Adrenal gland (tissue), 12 donors: ENCODE results near the gene SGO2. TPM values are rescaled to one million over a fixed set of nuclear protein-coding genes. Genes with fewer than 3 reads are reported as not detected.
A peak's percentile ranks its signal among the peaks of the same experiment; 100 is the strongest.

Source experiments
- DNase-seq, 7 donors: peaks; one replicate each; pipeline ENCODE4 v3.0.0-alpha.2; 2019 to 2020
- H3K27ac ChIP-seq, 5 donors: fragments of 200-600 bp; sonication (generic) in 4 of 5; 1 replicate in 3 of 5; 2 replicates in 2 of 5; pipeline versions ENCODE4 v1.5.1 to v1.8.0; 2016 to 2020; ENCODE audit warnings: mild to moderate bottlenecking in 1 of 5
- H3K27me3 ChIP-seq: fragments of 200-600 bp; 2 replicates; pipeline ENCODE4 v1.8.0; 2021
- H3K36me3 ChIP-seq, 2 donors: fragments of 200-600 bp; replicated peaks in 1 of 2; 1 replicate in 1 of 2; 2 replicates in 1 of 2; pipeline versions ENCODE4 v1.5.1 to v1.8.0; 2018 to 2022
- H3K4me1 ChIP-seq, 2 donors: fragments of 200-600 bp; replicated peaks in 1 of 2; 1 replicate in 1 of 2; 2 replicates in 1 of 2; pipeline versions ENCODE4 v1.5.1 to v1.8.0; 2018 to 2021
- H3K4me3 ChIP-seq, 4 donors: fragments of 200-600 bp; sonication (generic) in 3 of 4; one replicate each; pipeline ENCODE4 v1.5.1; 2016 to 2018
- H3K9me3 ChIP-seq, 3 donors: fragments of 200-600 bp; sonication (generic) in 1 of 3; replicated peaks in 1 of 3; 1 replicate in 2 of 3; 2 replicates in 1 of 3; pipeline versions ENCODE4 v1.5.1 to v1.8.0; 2016 to 2021
- CTCF ChIP-seq, 6 experiments: fragments of 450-650 bp in 4 of 6; fragments of 200-600 bp in 2 of 6; sonication (generic) in 1 of 6; IDR thresholded peaks; 1 replicate in 5 of 6; 2 replicates in 1 of 6; pipeline versions ENCODE4 v1.5.1 to v1.8.0; 2016 to 2021; ENCODE audit warnings: antibody characterized with exemption in 6 of 6, mild to moderate bottlenecking in 2 of 6, moderate library complexity in 1 of 6
- POLR2A ChIP-seq, 2 donors: fragments of 450-650 bp; IDR thresholded peaks; one replicate each; pipeline ENCODE4 v1.6.1; 2017; ENCODE audit warnings: antibody characterized with exemption in 2 of 2, mild to moderate bottlenecking in 2 of 2, moderate library complexity in 1 of 2
- WGBS, 4 donors: extraction: QIAGEN DNeasy Blood & Tissue Kit in 2 of 4; methylation state at CpG; one replicate each; pipeline versions ENCODE4 v1.1.5 to v1.1.7; 2013 to 2017; 5-methylcytosine and 5-hydroxymethylcytosine counted together
- intact Hi-C, 2 donors: fragments of 100-400 bp; cut with DNase I; formaldehyde crosslinking; loops; one replicate each; pipeline versions ENCODE4 v1.14.1 to v1.15.0; 2022 to 2023
- polyA plus RNA-seq, 3 donors: library from polyadenylated mRNA; stranded (reverse); fragments of 200-250 nt in 2 of 3; fragments of 350-450 nt in 1 of 3; fragmentation: Illumina TruSeq in 1 of 3; extraction: RNeasy Lipid Tissue Mini Kit (QIAGEN cat#74804) in 1 of 3; gene quantifications; one replicate each; pipeline ENCODE4 v1.2.3, GENCODE V29; 2013 to 2014
- total RNA-seq, 9 donors: library from RNA; depleted of rRNA in 4 of 9; stranded (reverse); fragments of >200 nt in 4 of 9; fragments of 120-200 nt in 1 of 9; fragmentation: NEBNext Ultra II Directional in 1 of 9; extraction: Animal tissue kit (Norgen Biotek cat#: 25700) in 1 of 9; gene quantifications; one replicate each; pipeline versions ENCODE4 v1.1.0 to v1.2.4, GENCODE V29; 2013 to 2023
- donor health status: healthy with polysubstance abuse.
- donor health status: Bipolar disorder and iron deficiency.
- donor health status: DM: yes; HTN: yes; CAD: no.
- donor health status: DM: no; HTN: no; CAD: no.
- donor health status: DM: no; HTN: no; CAD: no.
- donor health status: DM: yes; HTN: yes; CAD: no.

Gene SGO2
- total and polyA plus RNA-seq, 12 donors: 0.27 to 7.1 (median 1.7) TPM

GRCh38 chr2:200602584-200602983 is 76.6 kb downstream of the SGO2 start:
- Histone ChIP-seq H3K9me3 (no peaks in the 10 kb centered on the region), H3K4me1 (peaks cover 9 to 35% of the 10 kb centered on the region in 2 donors), H3K36me3 (peaks cover 0 to 93% of the 10 kb centered on the region in 2 donors), H3K27ac (peak overlapping the region in 2 of 5 donors; percentile 11 to 25), H3K27me3 (no peaks in the 10 kb centered on the region), H3K4me3 (no peak overlapping the region)
- 92 to 98% (median 95%) methylated on average over 1 to 4 of the region's 4 CpGs for WGBS, 4 donors
- no peak for TF ChIP-seq CTCF (IDR thresholded peaks at IDR 0.05)
- TF ChIP-seq POLR2A (IDR thresholded peaks at IDR 0.05): no peak
- intact Hi-C loops: no loop called here
- no peak for DNase-seq

- Histone ChIP-seq H3K27me3 (no peaks in the 10 kb centered on the region), H3K9me3 (no peaks in the 10 kb centered on the region), H3K27ac (peak overlapping the region; percentile 5 to 74 (median 38)), H3K4me1 (peaks cover 9 to 41% of the 10 kb centered on the region in 2 donors), H3K36me3 (peaks cover 0 to 92% of the 10 kb centered on the region in 2 donors), H3K4me3 (no peak overlapping the region)
- WGBS, 4 donors: 62 to 71% (median 70%) methylated on average over 3 of the region's 3 CpGs
- no peak for TF ChIP-seq CTCF (IDR thresholded peaks at IDR 0.05)
- no peak for TF ChIP-seq POLR2A (IDR thresholded peaks at IDR 0.05)
- intact Hi-C loops: no loop called here
- DNase-seq: no peak
Measured at GRCh38 chr2:200603972-200604371, 78.0 kb downstream of the SGO2 start.

GRCh38 chr2:200604571-200605255 is 78.7 kb downstream of the SGO2 start:
- no peak for DNase-seq
- no peak overlapping the region for H3K4me3 ChIP-seq
- peaks cover 9 to 45% of the 10 kb centered on the region in 2 donors for H3K4me1 ChIP-seq
- peaks cover 0 to 92% of the 10 kb centered on the region in 2 donors for H3K36me3 ChIP-seq
- H3K9me3 ChIP-seq: no peaks in the 10 kb centered on the region
- peak overlapping the region in 3 of 5 donors; percentile 14 to 74 (median 65) for H3K27ac ChIP-seq
- intact Hi-C loops: no loop called here
- 69 to 79% (median 74%) methylated on average over 5 of the region's 5 CpGs for WGBS, 4 donors
- H3K27me3 ChIP-seq: no peaks in the 10 kb centered on the region
- TF ChIP-seq CTCF (IDR thresholded peaks at IDR 0.05): no peak
- TF ChIP-seq POLR2A (IDR thresholded peaks at IDR 0.05): no peak

- whole genome bisulfite sequencing, 4 donors: 61 to 75% (median 65%) methylated on average over 3 of the region's 3 CpGs
- no peaks in the 10 kb centered on the region for H3K9me3 ChIP-seq
- intact Hi-C loops: no loop called here
- H3K27me3 ChIP-seq: no peaks in the 10 kb centered on the region
- H3K36me3 ChIP-seq: peaks cover 0 to 95% of the 10 kb centered on the region in 2 donors
- no peak overlapping the region for H3K4me3 ChIP-seq
- TF ChIP-seq CTCF (IDR thresholded peaks at IDR 0.05) (no peak), POLR2A (IDR thresholded peaks at IDR 0.05) (no peak)
- DNase-seq: no peak
- peak overlapping the region in 4 of 5 donors; percentile 15 to 90 (median 50) for H3K27ac ChIP-seq
- H3K4me1 ChIP-seq: peaks cover 0 to 31% of the 10 kb centered on the region in 2 donors
Measured at GRCh38 chr2:200608341-200609027, 82.5 kb downstream of the SGO2 start.
